Measurements from ENCODE around the gene ZFP92.

ZFP92 gene

GRCh38 chrX:153450114-153450948, 39.1 kb downstream of the ZFP92 start:
- Histone ChIP-seq H3K4me3 (ENCODE audit: low read depth in 1 of 2, low read length in 2 of 2) (no peak overlapping the region), H3K36me3 (ENCODE audit: insufficient read depth, low read length) (no peaks in the 10 kb centered on the region), H3K9ac (ENCODE audit: low read length) (no peak overlapping the region)

GRCh38 chrX:153450949-153451277, 39.6 kb downstream of the ZFP92 start:
- Histone ChIP-seq H3K27me3 (ENCODE audit: control insufficient read depth in 1 of 2, insufficient read depth in 2 of 2, low read length in 2 of 2) (peaks cover 0 to 9% of the 10 kb centered on the region in 2 donors), H3K27ac (ENCODE audit: low read depth, low read length) (no peak overlapping the region), H3K4me3 (ENCODE audit: low read depth in 1 of 2, low read length in 2 of 2) (no peak overlapping the region), H3K9ac (ENCODE audit: low read length) (no peak overlapping the region), H3K4me1 (ENCODE audit: insufficient read depth, low read length) (no peaks in the 10 kb centered on the region), H3K9me3 (ENCODE audit: low read length) (no peaks in the 10 kb centered on the region), H3K36me3 (ENCODE audit: insufficient read depth, low read length) (no peaks in the 10 kb centered on the region)

More at GRCh38 chrX:153450114-153450948, 39.1 kb downstream of the ZFP92 start:
- Histone ChIP-seq H3K27ac (ENCODE audit: low read depth, low read length) (no peak overlapping the region), H3K4me1 (ENCODE audit: insufficient read depth, low read length) (no peaks in the 10 kb centered on the region), H3K27me3 (ENCODE audit: control insufficient read depth in 1 of 2, insufficient read depth in 2 of 2, low read length in 2 of 2) (peaks cover 0 to 13% of the 10 kb centered on the region in 2 donors), H3K9me3 (ENCODE audit: low read length) (no peaks in the 10 kb centered on the region)

GRCh38 chrX:153454901-153455550, 43.8 kb downstream of the ZFP92 start:
- H3K4me3 ChIP-seq (ENCODE audit: low read depth in 1 of 2, low read length in 2 of 2) = no peak overlapping the region
- H3K27ac ChIP-seq (ENCODE audit: low read depth, low read length) = no peak overlapping the region
- H3K4me1 ChIP-seq (ENCODE audit: insufficient read depth, low read length) = no peaks in the 10 kb centered on the region
- no peaks in the 10 kb centered on the region for H3K36me3 ChIP-seq (ENCODE audit: insufficient read depth, low read length)
- H3K27me3 ChIP-seq (ENCODE audit: control insufficient read depth in 1 of 2, insufficient read depth in 2 of 2, low read length in 2 of 2) = peaks cover 7 to 14% of the 10 kb centered on the region in 2 donors
- no peak overlapping the region for H3K9ac ChIP-seq (ENCODE audit: low read length)
- no peaks in the 10 kb centered on the region for H3K9me3 ChIP-seq (ENCODE audit: low read length)

- no peaks in the 10 kb centered on the region for H3K36me3 ChIP-seq (ENCODE audit: insufficient read depth, low read length)
- no peaks in the 10 kb centered on the region for H3K9me3 ChIP-seq (ENCODE audit: low read length)
- H3K27me3 ChIP-seq (ENCODE audit: control insufficient read depth in 1 of 2, insufficient read depth in 2 of 2, low read length in 2 of 2) = peaks cover 7 to 14% of the 10 kb centered on the region in 2 donors
- no peak overlapping the region for H3K9ac ChIP-seq (ENCODE audit: low read length)
- no peak overlapping the region for H3K27ac ChIP-seq (ENCODE audit: low read depth, low read length)
- no peaks in the 10 kb centered on the region for H3K4me1 ChIP-seq (ENCODE audit: insufficient read depth, low read length)
- no peak overlapping the region for H3K4me3 ChIP-seq (ENCODE audit: low read depth in 1 of 2, low read length in 2 of 2)
These were observed 44.3 kb downstream of the ZFP92 start for GRCh38 chrX:153455571-153455970.

GRCh38 chrX:153456161-153456560, 44.9 kb downstream of the ZFP92 start:
- peaks cover 7 to 14% of the 10 kb centered on the region in 2 donors for H3K27me3 ChIP-seq (ENCODE audit: control insufficient read depth in 1 of 2, insufficient read depth in 2 of 2, low read length in 2 of 2)
- H3K9ac ChIP-seq (ENCODE audit: low read length) = no peak overlapping the region
- no peaks in the 10 kb centered on the region for H3K36me3 ChIP-seq (ENCODE audit: insufficient read depth, low read length)
- H3K4me1 ChIP-seq (ENCODE audit: insufficient read depth, low read length) = no peaks in the 10 kb centered on the region
- no peak overlapping the region for H3K4me3 ChIP-seq (ENCODE audit: low read depth in 1 of 2, low read length in 2 of 2)
- H3K9me3 ChIP-seq (ENCODE audit: low read length) = no peaks in the 10 kb centered on the region
- no peak overlapping the region for H3K27ac ChIP-seq (ENCODE audit: low read depth, low read length)

GRCh38 chrX:153456704-153457103, 45.4 kb downstream of the ZFP92 start:
- no peaks in the 10 kb centered on the region for H3K4me1 ChIP-seq (ENCODE audit: insufficient read depth, low read length)
- no peak overlapping the region for H3K9ac ChIP-seq (ENCODE audit: low read length)
- H3K27me3 ChIP-seq (ENCODE audit: control insufficient read depth in 1 of 2, insufficient read depth in 2 of 2, low read length in 2 of 2) = peaks cover 7 to 14% of the 10 kb centered on the region in 2 donors
- H3K27ac ChIP-seq (ENCODE audit: low read depth, low read length) = no peak overlapping the region
- H3K36me3 ChIP-seq (ENCODE audit: insufficient read depth, low read length) = no peaks in the 10 kb centered on the region
- no peak overlapping the region for H3K4me3 ChIP-seq (ENCODE audit: low read depth in 1 of 2, low read length in 2 of 2)
- no peaks in the 10 kb centered on the region for H3K9me3 ChIP-seq (ENCODE audit: low read length)

GRCh38 chrX:153457136-153457825, 46.0 kb downstream of the ZFP92 start:
- H3K9me3 ChIP-seq (ENCODE audit: low read length) = no peaks in the 10 kb centered on the region
- no peak overlapping the region for H3K4me3 ChIP-seq (ENCODE audit: low read depth in 1 of 2, low read length in 2 of 2)
- peaks cover 7 to 14% of the 10 kb centered on the region in 2 donors for H3K27me3 ChIP-seq (ENCODE audit: control insufficient read depth in 1 of 2, insufficient read depth in 2 of 2, low read length in 2 of 2)
- no peaks in the 10 kb centered on the region for H3K4me1 ChIP-seq (ENCODE audit: insufficient read depth, low read length)
- no peaks in the 10 kb centered on the region for H3K36me3 ChIP-seq (ENCODE audit: insufficient read depth, low read length)
- H3K9ac ChIP-seq (ENCODE audit: low read length) = no peak overlapping the region
- H3K27ac ChIP-seq (ENCODE audit: low read depth, low read length) = no peak overlapping the region

- no peaks in the 10 kb centered on the region for H3K36me3 ChIP-seq (ENCODE audit: insufficient read depth, low read length)
- no peak overlapping the region for H3K4me3 ChIP-seq (ENCODE audit: low read depth in 1 of 2, low read length in 2 of 2)
- peaks cover 7 to 14% of the 10 kb centered on the region in 2 donors for H3K27me3 ChIP-seq (ENCODE audit: control insufficient read depth in 1 of 2, insufficient read depth in 2 of 2, low read length in 2 of 2)
- no peak overlapping the region for H3K27ac ChIP-seq (ENCODE audit: low read depth, low read length)
- H3K9me3 ChIP-seq (ENCODE audit: low read length) = no peaks in the 10 kb centered on the region
- no peak overlapping the region for H3K9ac ChIP-seq (ENCODE audit: low read length)
- no peaks in the 10 kb centered on the region for H3K4me1 ChIP-seq (ENCODE audit: insufficient read depth, low read length)
These were observed 46.7 kb downstream of the ZFP92 start for GRCh38 chrX:153457827-153458466.

GRCh38 chrX:153458476-153458875, 47.2 kb downstream of the ZFP92 start:
- Histone ChIP-seq H3K9me3 (ENCODE audit: low read length) (no peaks in the 10 kb centered on the region), H3K4me1 (ENCODE audit: insufficient read depth, low read length) (no peaks in the 10 kb centered on the region), H3K4me3 (ENCODE audit: low read depth in 1 of 2, low read length in 2 of 2) (no peak overlapping the region), H3K9ac (ENCODE audit: low read length) (no peak overlapping the region), H3K27me3 (ENCODE audit: control insufficient read depth in 1 of 2, insufficient read depth in 2 of 2, low read length in 2 of 2) (peaks cover 7 to 14% of the 10 kb centered on the region in 2 donors), H3K36me3 (ENCODE audit: insufficient read depth, low read length) (no peaks in the 10 kb centered on the region), H3K27ac (ENCODE audit: low read depth, low read length) (no peak overlapping the region)

- Histone ChIP-seq H3K4me3 (ENCODE audit: low read depth in 1 of 2, low read length in 2 of 2) (no peak overlapping the region), H3K27ac (ENCODE audit: low read depth, low read length) (no peak overlapping the region), H3K4me1 (ENCODE audit: insufficient read depth, low read length) (no peaks in the 10 kb centered on the region), H3K9ac (ENCODE audit: low read length) (no peak overlapping the region), H3K27me3 (ENCODE audit: control insufficient read depth in 1 of 2, insufficient read depth in 2 of 2, low read length in 2 of 2) (peaks cover 7 to 14% of the 10 kb centered on the region in 2 donors), H3K9me3 (ENCODE audit: low read length) (no peaks in the 10 kb centered on the region), H3K36me3 (ENCODE audit: insufficient read depth, low read length) (no peaks in the 10 kb centered on the region)
These were observed 48.7 kb downstream of the ZFP92 start for GRCh38 chrX:153459986-153460385.

- peaks cover 7 to 14% of the 10 kb centered on the region in 2 donors for H3K27me3 ChIP-seq (ENCODE audit: control insufficient read depth in 1 of 2, insufficient read depth in 2 of 2, low read length in 2 of 2)
- no peak overlapping the region for H3K9ac ChIP-seq (ENCODE audit: low read length)
- no peaks in the 10 kb centered on the region for H3K36me3 ChIP-seq (ENCODE audit: insufficient read depth, low read length)
- no peak overlapping the region for H3K27ac ChIP-seq (ENCODE audit: low read depth, low read length)
- no peaks in the 10 kb centered on the region for H3K9me3 ChIP-seq (ENCODE audit: low read length)
- no peaks in the 10 kb centered on the region for H3K4me1 ChIP-seq (ENCODE audit: insufficient read depth, low read length)
- no peak overlapping the region for H3K4me3 ChIP-seq (ENCODE audit: low read depth in 1 of 2, low read length in 2 of 2)
These were observed 49.6 kb downstream of the ZFP92 start for GRCh38 chrX:153460826-153461225.
